GM19193 (cell line): Measurements from ENCODE around the gene EMC8.

Experiments
- POLR2A ChIP-seq: IDR thresholded peaks from 4 replicates; pipeline ENCODE4 v1.6.1; 2011; ENCODE audit not compliant: insufficient read depth, insufficient read length; ENCODE audit errors: extremely low read depth

EMC8 gene

GRCh38 chr16:85798901-85799496, 345 bp downstream of the EMC8 start:
- TF ChIP-seq POLR2A = no peak

DNA sequence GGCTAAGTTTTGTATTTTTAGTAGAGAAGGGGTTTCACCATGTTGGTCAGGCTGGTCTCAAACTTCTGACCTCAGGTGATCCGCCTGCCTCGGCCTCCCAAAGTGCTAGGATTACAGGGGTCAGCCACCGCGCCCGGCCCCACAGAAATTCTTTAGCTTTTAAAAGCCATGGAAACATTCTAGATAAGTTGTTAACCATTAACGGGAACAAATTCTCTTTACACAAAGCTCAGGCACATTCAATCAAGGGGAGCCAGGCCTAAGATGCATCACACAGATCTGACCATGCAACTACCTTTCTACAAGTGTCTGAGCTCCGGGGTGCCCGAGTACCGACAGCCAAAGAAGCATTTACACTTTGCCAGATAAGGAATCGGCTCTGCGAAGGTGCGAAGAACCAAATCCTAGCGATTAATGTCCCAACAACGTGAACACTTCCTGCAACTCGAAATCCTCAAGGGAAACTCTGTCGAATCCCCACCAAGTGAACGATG, 1.0 kb downstream of the EMC8 start:
- TF ChIP-seq POLR2A = no peak

GRCh38 chr16:85796599-85796998, 2.7 kb downstream of the EMC8 start:
- no peak for TF ChIP-seq POLR2A

- no peak for TF ChIP-seq POLR2A
Observed at GRCh38 chr16:85796152-85796551, 3.2 kb downstream of the EMC8 start.

GRCh38 chr16:85794696-85795095, 4.6 kb downstream of the EMC8 start:
- TF ChIP-seq POLR2A = no peak

DNA sequence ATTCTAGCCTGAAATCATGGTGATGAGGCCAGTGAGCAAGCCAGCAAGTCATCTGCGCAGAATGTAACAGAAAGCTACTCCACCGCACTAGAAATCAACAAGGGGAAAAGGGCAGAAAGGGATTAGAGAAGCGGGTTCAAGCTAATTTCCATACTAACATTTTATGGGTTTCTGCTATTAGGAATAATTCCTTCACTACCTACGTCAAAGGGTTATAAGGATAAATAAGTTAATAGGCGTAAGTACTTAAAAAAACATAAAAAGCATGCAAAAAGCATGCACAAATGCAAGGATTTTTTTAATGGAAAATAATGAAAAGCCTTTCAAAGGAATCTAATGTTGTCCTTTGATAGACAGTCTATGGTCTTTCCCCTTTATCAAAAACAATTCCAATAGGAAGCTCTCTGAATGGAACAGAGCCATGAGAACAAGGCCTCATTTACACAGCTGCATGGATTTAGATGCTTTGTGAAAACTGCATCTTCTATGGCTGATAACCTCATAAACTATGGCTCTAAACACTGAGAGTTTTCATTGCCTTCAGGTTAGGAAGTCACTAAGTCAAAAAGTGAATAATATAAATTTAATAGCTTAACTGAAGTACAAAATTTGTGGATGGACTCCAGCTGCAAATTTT, 5.6 kb downstream of the EMC8 start:
- TF ChIP-seq POLR2A = no peak

- TF ChIP-seq POLR2A = no peak
Observed at GRCh38 chr16:85789773-85790172, 9.6 kb downstream of the EMC8 start.

GRCh38 chr16:85788819-85789218, 10.5 kb downstream of the EMC8 start:
- TF ChIP-seq POLR2A = no peak

DNA sequence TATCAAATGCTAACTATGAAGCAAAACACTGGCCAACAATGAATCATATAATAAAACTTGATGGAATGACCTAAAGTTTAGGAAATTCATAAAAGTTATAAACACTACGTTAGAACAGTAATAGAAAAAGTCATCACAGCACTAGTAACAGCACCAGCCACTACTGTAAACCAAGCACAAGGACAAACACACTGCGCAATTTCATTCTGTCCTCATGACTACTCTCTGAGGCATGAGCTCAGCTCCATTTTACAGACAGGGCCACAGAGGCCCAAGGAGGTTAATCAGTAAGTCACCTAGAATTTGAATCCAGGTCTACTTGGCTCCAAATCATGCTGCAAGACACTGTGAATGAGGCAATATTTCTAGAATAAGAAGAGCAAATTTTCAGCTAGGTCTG, 13.4 kb downstream of the EMC8 start:
- no peak for TF ChIP-seq POLR2A

DNA sequence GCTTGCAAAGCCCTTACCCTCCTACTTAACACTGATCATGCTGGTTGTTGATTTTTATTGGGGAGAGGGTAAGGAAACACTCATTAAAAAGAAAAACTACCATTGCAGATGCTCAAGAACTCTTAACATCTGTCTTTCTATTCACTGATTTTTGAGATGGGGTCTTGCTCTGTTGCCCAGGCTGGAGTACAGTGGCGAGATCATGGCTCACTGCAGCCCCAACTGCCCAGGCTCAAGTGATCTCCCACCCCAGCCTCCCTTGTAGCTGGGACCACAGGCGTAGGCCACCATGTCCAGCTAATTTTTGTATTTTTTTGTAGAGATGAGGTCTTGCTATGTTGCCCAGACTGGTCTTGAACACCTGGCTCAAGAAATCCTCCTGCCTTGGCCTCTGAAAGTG, 14.5 kb downstream of the EMC8 start:
- TF ChIP-seq POLR2A = no peak

GRCh38 chr16:85783441-85783840, 15.9 kb downstream of the EMC8 start:
- no peak for TF ChIP-seq POLR2A

DNA sequence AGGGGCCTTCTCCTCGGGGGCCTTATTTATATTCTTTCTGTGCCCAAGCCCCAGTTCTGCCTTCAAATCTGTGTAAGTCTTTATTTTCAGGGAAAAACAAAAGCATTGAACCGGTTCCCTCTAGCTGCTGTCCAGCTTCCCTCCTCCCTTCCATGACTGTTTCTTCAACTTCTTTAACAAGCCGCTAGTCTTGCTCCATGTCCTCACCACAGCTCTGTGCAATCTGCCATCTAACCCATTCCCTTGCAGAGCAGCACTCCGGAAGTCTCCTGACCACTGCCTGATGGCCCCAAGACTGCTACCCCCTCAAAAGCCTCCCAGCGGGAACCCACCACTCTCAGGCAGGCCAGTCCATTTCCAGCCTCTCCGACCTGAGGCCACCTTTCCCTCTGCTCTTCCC, 16.9 kb downstream of the EMC8 start:
- TF ChIP-seq POLR2A = no peak

DNA sequence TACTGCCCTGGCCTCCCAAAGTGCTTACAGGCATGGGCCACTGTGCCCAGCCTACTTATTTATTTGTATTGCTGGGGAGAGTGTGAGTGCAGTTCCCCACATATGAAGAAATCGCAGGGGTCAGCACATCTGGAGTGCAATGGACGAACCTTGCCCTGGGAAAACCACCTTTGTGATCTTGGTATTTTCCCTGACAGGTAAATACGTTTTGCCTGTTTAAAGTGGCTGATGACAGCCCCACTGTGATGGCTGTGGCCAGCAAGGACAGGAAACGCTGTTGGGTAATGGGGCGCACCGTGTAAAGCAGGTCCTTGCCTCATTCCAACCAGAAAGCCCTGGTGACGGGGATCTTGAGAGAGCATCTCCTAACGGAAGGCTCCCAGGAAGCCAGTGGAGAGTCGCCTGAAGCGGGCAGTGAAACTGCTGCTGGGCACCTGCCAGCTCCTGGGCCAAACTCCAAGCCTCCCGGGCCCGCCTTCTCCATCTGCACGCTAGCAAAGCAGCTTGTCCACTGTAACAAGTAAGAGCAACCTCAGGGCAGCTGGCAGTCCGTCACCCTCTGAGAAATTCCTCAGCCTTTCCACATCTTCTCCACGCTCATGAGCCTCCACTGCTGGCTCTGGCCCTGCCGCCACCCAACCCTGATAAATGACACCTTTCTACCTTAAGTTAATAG, 17.5 kb downstream of the EMC8 start:
- TF ChIP-seq POLR2A = no peak

DNA sequence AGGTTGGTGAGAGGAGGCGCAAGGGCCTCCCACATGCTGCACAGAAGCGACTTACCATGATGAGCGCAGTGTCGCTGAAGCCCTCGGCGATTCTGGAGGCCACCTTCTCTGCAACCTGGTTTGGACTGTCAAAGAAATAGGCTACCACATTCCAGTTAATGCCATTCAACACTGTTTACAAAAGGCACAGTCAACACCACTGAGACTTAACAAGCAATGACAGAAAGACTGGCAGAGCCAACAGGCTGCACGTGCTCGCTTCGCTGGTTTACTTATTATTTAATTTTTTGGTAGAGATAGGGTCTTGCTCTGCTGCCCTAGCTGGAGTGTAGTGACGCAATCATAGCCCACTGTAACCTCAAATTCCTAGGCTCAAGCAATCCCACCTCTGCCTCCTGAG, 18.2 kb downstream of the EMC8 start:
- no peak for TF ChIP-seq POLR2A

- no peak for TF ChIP-seq POLR2A
Observed at GRCh38 chr16:85780281-85780680, 19.1 kb downstream of the EMC8 start.

- no peak for TF ChIP-seq POLR2A
Observed at GRCh38 chr16:85778873-85779272, 20.5 kb downstream of the EMC8 start.

- TF ChIP-seq POLR2A = no peak
Observed at GRCh38 chr16:85777583-85778310, 21.6 kb downstream of the EMC8 start.
